Activated naive CD4-positive, alpha-beta T cell (primary cell): ENCODE measurements around the gene ENOX2.
"Not testable (repeated sequence)": the region's sequence is repeated elsewhere in the genome, so short reads cannot be mapped to it uniquely, and the experiment has no call there.

Source experiments
- DNase-seq, 4 experiments: peaks; one replicate each; lab custom pipeline; 2025; lab: John Stamatoyannopoulos, UW

Gene ENOX2, protein sequence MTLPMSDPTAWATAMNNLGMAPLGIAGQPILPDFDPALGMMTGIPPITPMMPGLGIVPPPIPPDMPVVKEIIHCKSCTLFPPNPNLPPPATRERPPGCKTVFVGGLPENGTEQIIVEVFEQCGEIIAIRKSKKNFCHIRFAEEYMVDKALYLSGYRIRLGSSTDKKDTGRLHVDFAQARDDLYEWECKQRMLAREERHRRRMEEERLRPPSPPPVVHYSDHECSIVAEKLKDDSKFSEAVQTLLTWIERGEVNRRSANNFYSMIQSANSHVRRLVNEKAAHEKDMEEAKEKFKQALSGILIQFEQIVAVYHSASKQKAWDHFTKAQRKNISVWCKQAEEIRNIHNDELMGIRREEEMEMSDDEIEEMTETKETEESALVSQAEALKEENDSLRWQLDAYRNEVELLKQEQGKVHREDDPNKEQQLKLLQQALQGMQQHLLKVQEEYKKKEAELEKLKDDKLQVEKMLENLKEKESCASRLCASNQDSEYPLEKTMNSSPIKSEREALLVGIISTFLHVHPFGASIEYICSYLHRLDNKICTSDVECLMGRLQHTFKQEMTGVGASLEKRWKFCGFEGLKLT

GRCh38 chrX:130902783-130903613, at the start of gene ENOX2:
ENOX2 (minus strand) TSS chrX:130903209; CDS start chrX:130703216, 199,993 bp downstream.
- peak; percentile 31 to 58 (median 41) for DNase-seq

GRCh38 chrX:130952266-130953043, 49.4 kb upstream of the ENOX2 start:
- no peak for DNase-seq

DNA sequence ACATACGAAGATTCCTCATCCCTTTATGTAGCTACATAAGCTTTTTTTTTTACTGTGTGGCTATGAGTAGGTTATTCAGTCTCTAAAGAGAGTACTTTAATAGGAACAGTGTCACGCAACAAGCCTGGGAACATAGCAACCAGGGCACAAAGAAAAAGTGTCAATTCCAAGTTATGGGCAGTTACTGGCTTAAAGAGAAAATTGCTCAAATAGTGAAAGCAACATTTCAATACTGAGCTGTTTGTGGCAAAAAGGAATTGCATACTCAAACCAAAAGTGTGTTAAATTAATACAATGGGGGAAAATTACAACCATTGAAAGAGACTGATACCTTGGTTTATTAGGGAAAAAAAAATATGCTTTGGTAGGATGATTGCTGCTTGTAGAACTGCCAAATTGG, 41.2 kb upstream of the ENOX2 start:
- no peak for DNase-seq

GRCh38 chrX:130937101-130937500, 34.1 kb upstream of the ENOX2 start:
- no peak for DNase-seq

- DNase-seq = no peak
Measured at GRCh38 chrX:130933358-130933757, 30.3 kb upstream of the ENOX2 start.

DNA sequence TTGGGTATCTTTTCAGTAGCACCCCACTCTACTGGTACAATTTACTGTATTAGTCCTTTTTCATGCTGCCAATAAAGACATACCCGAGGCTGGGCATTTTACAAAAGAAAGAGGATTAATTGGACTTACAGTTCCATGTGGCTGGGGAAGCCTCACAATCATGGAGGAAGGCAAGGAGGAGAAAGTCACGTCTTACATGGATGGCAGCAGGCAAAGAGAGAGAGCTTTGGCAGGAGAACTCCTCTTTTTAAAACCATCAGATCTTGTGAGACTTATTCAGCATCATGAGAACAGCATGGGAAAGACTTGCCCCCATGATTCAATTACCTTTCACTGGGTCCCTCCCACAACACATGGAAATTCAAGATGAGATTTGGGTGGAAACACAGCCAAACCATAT, 17.4 kb upstream of the ENOX2 start:
- DNase-seq = not testable (repeated sequence)

DNA sequence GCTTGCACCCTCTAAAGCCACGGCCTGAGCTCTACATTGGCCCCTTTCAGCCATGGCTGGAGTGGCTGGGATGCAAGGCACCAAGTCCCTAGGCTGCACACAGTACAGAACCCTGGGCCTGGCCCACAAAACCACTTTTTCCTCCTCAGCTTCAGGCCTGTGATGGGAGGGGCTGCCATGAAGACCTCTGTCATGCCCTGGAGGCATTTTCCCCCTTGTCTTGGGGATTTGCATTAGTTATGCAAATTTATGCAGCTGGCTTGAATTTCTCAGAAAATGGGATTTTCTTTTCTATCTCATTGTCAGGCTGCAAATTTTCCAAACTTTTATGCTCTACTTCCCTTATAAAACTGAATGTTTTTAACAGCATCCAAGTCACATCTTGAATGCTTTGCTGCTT, 16.7 kb upstream of the ENOX2 start:
- not testable (repeated sequence) for DNase-seq

GRCh38 chrX:130918498-130918897, 15.5 kb upstream of the ENOX2 start:
- DNase-seq = not testable (repeated sequence)

GRCh38 chrX:130916636-130917422, 13.8 kb upstream of the ENOX2 start:
- DNase-seq = peak in 1 of 4 experiments; percentile 6

DNA sequence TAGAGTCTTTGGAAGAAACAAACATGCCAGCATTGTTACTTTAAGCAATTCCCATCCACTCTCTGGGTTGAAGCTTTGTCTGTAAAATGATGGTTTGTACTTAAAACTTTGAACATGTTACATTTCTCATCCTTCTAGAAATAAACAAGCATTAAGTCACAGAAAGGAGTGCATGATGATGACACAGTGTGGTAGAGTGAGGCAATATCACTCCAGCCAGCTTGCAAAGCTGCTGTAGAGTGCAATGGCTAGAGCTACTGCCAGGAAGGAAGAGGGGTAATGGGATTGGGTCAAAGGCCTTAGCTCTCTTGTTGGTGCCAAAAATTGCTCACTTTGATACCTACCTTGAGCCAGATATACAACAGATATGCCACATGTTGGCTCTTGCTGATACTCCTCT, 12.3 kb upstream of the ENOX2 start:
- no peak for DNase-seq

- no peak for DNase-seq
Measured at GRCh38 chrX:130909469-130910136, 6.6 kb upstream of the ENOX2 start.

GRCh38 chrX:130906776-130907175, 3.8 kb upstream of the ENOX2 start:
- no peak for DNase-seq

DNA sequence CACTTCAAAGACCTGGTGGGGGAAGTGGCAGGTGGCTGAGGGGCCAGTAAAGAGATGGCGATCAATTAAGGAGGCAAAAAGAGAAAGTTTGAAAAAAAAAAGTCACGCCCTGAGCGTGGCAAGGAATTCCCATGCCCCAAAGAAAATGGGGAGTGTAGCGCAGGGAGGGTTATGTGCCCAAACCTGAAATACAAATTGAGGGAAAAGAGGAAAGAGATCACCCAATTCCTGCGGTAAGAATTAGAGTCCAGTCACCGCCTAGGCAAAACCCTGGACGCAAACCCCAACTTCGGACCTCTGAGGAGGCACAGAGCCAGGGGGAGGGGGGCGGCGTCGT, 595 bp downstream of the ENOX2 start:
- no peak for DNase-seq

GRCh38 chrX:130896802-130897501, 6.1 kb downstream of the ENOX2 start:
- DNase-seq = no peak

DNA sequence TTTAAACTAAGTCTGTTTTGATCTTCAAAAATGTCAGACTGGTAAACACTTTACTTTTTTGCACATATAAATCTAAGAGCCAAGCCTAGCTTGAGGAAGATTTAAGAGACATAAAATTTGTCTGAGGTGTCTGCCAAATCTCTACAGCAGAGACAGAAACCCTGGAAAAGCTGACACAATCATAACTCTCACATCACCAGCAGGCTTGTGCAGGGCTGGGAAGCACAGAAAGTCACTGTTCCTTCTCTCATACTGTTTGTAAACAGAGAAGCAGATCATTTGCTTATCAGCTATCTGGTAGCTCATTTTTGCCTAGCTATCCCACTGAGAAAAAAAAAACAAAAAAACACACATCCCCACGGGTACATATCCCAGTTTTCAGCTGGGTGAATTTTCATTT, 7.0 kb downstream of the ENOX2 start:
- no peak for DNase-seq

DNA sequence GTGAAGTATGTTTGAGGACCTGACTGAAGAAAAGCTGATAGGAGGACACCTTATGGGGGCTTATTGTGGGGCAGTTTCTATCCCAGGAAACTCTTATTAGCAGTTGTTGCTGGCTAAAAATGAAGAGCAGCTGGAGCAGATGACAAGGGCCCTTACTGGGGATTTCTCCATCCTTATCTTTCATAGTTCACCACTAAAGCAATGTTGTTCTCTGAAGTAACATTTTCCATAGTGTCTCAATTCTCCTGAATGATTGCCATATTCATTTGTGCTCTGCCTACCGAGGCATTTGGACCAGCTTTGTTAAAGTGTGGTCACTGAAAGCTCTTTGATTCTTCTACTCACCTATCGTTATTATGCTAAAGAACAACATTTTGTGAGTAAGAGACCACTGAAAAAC, 7.7 kb downstream of the ENOX2 start:
- no peak for DNase-seq

DNA sequence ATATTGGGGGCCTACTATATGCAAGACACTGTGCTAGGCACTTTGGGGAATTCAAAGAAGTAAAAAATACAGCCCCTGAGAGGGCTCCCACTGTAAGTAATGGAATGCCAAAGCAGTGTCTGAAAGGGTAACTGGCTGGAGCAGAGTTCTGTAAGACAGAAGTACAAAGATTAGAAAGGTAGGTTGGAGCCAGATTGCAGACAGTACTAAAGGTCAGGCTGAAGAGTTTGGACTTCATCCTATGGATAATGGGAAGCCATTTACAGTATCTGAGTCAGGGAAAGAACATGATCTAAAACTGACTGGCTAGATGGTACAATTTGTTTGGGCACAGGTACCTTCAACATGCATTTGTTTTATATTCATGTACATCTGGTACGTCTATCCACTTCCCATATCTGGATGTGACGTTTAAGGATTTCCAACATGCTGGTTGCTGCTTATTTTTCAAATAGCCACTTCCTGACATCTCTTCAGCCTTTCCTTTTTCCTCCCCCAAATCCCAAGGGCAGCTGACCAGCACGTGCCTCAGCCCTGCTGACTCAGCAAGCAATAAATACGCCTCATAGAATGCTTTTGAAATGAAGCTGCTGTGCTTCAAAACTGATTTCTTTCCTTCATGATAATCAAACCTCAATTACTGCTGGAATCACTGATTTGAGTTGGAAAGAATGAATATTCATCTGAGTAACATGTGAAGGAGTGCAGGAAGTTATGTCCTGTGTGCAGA, 9.5 kb downstream of the ENOX2 start:
- no peak for DNase-seq

- DNase-seq = no peak
Measured at GRCh38 chrX:130887376-130887775, 15.6 kb downstream of the ENOX2 start.

DNA sequence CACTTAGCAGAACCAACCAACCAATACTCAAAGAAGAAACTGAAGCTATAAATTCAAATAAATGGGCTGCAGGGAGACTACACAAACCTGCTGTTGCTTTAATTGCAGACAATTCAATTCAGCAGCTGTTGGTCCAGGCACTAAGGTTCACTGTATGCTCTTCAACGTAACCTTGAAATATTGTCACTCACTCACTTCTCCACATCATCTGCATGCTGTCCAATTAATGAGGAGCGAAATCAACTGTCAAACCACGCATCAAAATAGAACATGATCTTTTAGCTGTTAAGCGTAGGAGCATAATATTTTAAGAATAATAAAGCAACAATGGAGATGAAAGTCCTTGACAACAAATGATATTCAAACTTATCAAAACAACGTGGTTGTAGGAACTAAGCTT, 17.0 kb downstream of the ENOX2 start:
- DNase-seq = no peak
